Tibial artery (tissue), 4 donors: ENCODE results near the gene UFL1.
"Not testable (repeated sequence)": the region's sequence is repeated elsewhere in the genome, so short reads cannot be mapped to it uniquely, and the experiment has no call there.

Experiments used
- DNase-seq, 2 donors: peaks; one replicate each; pipeline ENCODE4 v3.0.0-alpha.2; 2019
- H3K27ac ChIP-seq, 2 donors: fragments of 200-600 bp; sonication (generic) in 1 of 2; 1 replicate in 1 of 2; 2 replicates in 1 of 2; pipeline ENCODE4 v1.5.1; 2018 to 2019; ENCODE audit warnings: mild to moderate bottlenecking in 1 of 2
- H3K27me3 ChIP-seq, 2 donors: fragments of 200-600 bp; sonication (generic) in 1 of 2; one replicate each; pipeline versions ENCODE4 v1.5.1 to v1.6.0; 2016 to 2019
- H3K36me3 ChIP-seq, 3 donors: fragments of 200-600 bp; sonication (generic) in 2 of 3; one replicate each; pipeline ENCODE4 v1.5.1; 2016 to 2019; ENCODE audit warnings: mild to moderate bottlenecking in 2 of 3
- H3K4me1 ChIP-seq, 4 donors: fragments of 200-600 bp; sonication (generic) in 2 of 4; 1 replicate in 3 of 4; 2 replicates in 1 of 4; pipeline ENCODE4 v1.5.1; 2016 to 2019
- H3K4me3 ChIP-seq, 2 donors: fragments of 200-600 bp; sonication (generic) in 1 of 2; 1 replicate in 1 of 2; 2 replicates in 1 of 2; pipeline ENCODE4 v1.5.1; 2018 to 2019; ENCODE audit warnings: mild to moderate bottlenecking in 2 of 2
- H3K9me3 ChIP-seq, 3 donors: fragments of 200-600 bp; sonication (generic) in 1 of 3; one replicate each; pipeline ENCODE4 v1.5.1; 2016 to 2019
- intact Hi-C: fragments of 100-400 bp; cut with DNase I; formaldehyde crosslinking; loops from one replicate; pipeline ENCODE4 v1.15.0; 2023; ENCODE audit warnings: low total_unique reads
- TF ChIP-seq, protein P1 (sequence below), 2 experiments: fragments of 200-600 bp in 1 of 2; fragments of 450-650 bp in 1 of 2; IDR thresholded peaks; one replicate each; pipeline ENCODE4 v1.5.1; 2017 to 2019; ENCODE audit warnings: antibody characterized with exemption in 2 of 2, mild to moderate bottlenecking in 1 of 2, moderate library complexity in 1 of 2

UFL1 gene

DNA sequence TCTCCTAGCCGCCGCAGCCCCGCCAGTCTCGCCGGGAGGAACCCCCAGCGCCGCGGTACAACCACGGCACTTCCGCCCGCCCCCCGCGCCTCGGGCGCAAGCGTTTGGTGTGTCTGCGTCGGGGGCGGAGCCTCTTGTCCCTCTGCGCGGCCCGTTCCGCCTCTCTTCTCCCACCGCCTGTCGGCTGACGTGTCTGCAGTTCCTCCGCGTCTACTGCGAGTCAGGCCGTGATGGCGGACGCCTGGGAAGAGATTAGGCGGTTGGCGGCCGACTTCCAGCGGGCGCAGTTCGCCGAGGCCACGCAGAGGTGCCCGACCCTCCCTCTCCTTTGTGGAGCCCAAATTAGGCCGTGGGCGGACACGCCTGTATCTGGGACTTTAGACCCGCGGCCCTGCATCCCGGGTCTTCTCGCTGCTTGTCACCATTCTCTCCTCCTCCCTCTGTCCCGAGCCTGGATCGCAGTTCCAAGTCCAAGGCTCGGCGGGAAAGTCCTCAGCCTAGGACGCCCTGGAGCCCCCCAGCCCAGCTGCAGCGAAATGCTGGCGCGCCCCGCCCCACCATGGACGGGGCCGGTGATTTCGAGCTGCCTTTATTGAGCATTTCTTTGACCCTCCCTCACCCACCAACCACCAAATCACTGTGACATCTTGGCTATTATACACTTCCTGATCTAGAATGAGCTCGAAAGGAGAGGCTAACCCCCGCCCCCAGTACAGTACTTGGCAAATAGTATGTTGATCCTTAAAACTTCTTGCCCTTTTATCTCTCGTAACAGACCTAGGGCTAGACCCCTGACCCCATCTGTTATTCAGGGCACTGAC lies at the start of gene UFL1:
UFL1 (plus strand) TSS at position 163 of the 821 bp plus-strand sequence; CDS start at position 231, 68 bp downstream.
- Histone ChIP-seq H3K4me1 (peaks cover 0 to 26% (median 16%) of the 10 kb centered on the region in 4 donors), H3K4me3 (peak within 1 kb of the TSS; percentile 60 to 71), H3K27ac (peak within 1 kb of the TSS; percentile 85 to 92), H3K36me3 (peaks cover 11 to 18% (median 16%) of the 10 kb centered on the region in 3 donors), H3K27me3 (no peaks in the 10 kb centered on the region), H3K9me3 (no peaks in the 10 kb centered on the region)
- TF ChIP-seq, protein P1, sequence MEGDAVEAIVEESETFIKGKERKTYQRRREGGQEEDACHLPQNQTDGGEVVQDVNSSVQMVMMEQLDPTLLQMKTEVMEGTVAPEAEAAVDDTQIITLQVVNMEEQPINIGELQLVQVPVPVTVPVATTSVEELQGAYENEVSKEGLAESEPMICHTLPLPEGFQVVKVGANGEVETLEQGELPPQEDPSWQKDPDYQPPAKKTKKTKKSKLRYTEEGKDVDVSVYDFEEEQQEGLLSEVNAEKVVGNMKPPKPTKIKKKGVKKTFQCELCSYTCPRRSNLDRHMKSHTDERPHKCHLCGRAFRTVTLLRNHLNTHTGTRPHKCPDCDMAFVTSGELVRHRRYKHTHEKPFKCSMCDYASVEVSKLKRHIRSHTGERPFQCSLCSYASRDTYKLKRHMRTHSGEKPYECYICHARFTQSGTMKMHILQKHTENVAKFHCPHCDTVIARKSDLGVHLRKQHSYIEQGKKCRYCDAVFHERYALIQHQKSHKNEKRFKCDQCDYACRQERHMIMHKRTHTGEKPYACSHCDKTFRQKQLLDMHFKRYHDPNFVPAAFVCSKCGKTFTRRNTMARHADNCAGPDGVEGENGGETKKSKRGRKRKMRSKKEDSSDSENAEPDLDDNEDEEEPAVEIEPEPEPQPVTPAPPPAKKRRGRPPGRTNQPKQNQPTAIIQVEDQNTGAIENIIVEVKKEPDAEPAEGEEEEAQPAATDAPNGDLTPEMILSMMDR (IDR thresholded peaks at IDR 0.05): no peak
- peak; percentile 95 to 97 for DNase-seq
- intact Hi-C loops: loop anchor here (5.0 kb wide), 2 partner anchors 375 to 760 kb away; partner anchors contain the start of genes MMS22L and NDUFAF4

DNA sequence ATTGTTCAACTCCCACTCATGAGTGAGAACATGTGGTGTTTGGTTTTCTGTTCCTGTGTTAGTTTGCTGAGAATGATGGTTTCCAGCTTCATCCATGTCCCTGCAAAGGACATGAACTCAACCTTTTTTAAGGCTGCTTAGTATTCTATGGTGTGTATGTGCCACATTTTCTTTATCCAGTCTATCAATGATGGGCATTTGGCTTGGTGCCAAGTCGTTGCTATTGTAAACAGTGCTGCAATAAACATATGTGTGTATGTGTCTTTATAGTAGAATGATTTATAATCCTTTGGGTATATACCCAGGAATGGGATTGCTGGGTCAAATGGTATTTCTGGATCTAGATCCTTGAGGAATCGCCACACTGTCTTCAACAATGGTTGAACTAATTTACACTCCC lies 49.3 kb upstream of the UFL1 start:
- H3K9me3 ChIP-seq, H3K27ac ChIP-seq, H3K4me3 ChIP-seq, intact Hi-C loops, DNase-seq, H3K36me3 ChIP-seq, H3K4me1 ChIP-seq, H3K27me3 ChIP-seq: not testable (repeated sequence)

GRCh38 chr6:96478695-96479094 lies 42.9 kb upstream of the UFL1 start:
- Histone ChIP-seq H3K4me1 (no peaks in the 10 kb centered on the region), H3K36me3 (no peaks in the 10 kb centered on the region), H3K4me3 (no peak overlapping the region), H3K27me3 (no peaks in the 10 kb centered on the region), H3K9me3 (peaks cover 0 to 49% (median 3%) of the 10 kb centered on the region in 3 donors), H3K27ac (no peak overlapping the region)
- TF ChIP-seq, protein P1 (IDR thresholded peaks at IDR 0.05): no peak
- intact Hi-C loops: no loop called here
- DNase-seq: no peak

DNA sequence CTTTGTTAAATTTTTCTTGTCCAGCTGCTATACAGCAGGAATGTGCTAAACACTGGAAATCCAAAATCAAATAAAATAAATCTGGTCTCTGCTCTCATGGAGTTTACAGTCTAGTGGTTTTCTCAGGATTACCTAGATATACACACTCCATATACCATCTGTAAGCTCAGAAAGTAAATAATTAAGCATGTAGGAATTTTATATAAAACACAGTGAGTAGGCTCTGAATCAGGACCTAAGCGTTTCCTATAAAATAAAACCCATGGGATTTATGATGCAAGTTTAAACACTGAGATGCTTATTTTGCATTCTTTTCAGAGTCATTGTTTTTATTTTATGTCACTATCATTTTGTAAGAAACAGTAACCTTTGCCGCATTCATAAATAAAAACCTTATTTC lies 29.7 kb upstream of the UFL1 start:
- peaks cover 0 to 68% (median 24%) of the 10 kb centered on the region in 3 donors for H3K9me3 ChIP-seq
- peaks cover 0 to 6% (median 0%) of the 10 kb centered on the region in 3 donors for H3K36me3 ChIP-seq
- TF ChIP-seq, protein P1 (IDR thresholded peaks at IDR 0.05): no peak
- no peak overlapping the region for H3K4me3 ChIP-seq
- intact Hi-C loops: no loop called here
- no peaks in the 10 kb centered on the region for H3K4me1 ChIP-seq
- H3K27me3 ChIP-seq: no peaks in the 10 kb centered on the region
- H3K27ac ChIP-seq: no peak overlapping the region
- DNase-seq: no peak

- Histone ChIP-seq H3K4me1 (no peaks in the 10 kb centered on the region), H3K9me3 (peaks cover 0 to 51% (median 0%) of the 10 kb centered on the region in 3 donors), H3K4me3 (no peak overlapping the region), H3K27ac (no peak overlapping the region), H3K36me3 (peaks cover 0 to 20% (median 0%) of the 10 kb centered on the region in 3 donors), H3K27me3 (no peaks in the 10 kb centered on the region)
- TF ChIP-seq, protein P1 (IDR thresholded peaks at IDR 0.05): no peak
- DNase-seq: no peak
- intact Hi-C loops: no loop called here
These were observed 21.8 kb upstream of the UFL1 start for GRCh38 chr6:96499781-96500180.

DNA sequence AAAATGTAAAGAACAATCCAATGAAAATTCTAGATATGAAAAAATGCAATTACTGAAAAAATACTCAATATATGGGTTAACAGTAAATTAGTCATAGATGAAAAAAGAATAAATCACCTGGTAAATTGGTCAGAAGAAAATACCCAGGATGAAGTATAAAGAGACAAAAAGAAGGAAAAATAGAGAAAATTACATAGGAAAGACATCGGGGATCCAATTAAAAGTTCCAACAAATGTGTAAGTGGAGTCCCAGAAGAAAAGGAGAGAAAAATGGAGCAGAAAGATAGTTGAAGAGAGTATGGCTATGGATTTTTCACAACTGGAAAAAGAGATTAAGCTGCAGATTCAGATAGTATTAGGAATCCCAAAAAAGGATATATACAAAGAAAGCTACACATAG lies 18.7 kb upstream of the UFL1 start:
- TF ChIP-seq, protein P1 (IDR thresholded peaks at IDR 0.05): no peak
- Histone ChIP-seq H3K27ac (no peak overlapping the region), H3K4me3 (no peak overlapping the region), H3K36me3 (peaks cover 0 to 33% (median 4%) of the 10 kb centered on the region in 3 donors), H3K4me1 (no peaks in the 10 kb centered on the region), H3K9me3 (peaks cover 0 to 38% (median 0%) of the 10 kb centered on the region in 3 donors), H3K27me3 (no peaks in the 10 kb centered on the region)
- intact Hi-C loops: no loop called here
- no peak for DNase-seq
